SK-N-SH (cell line): ENCODE results near the gene SAMD4B.

Source experiments
- CHD2 ChIP-seq: fragments of 150-350 bp; IDR thresholded peaks from 2 replicates; pipeline ENCODE4 v1.6.1; 2018; ENCODE audit warnings: low read length; ENCODE audit not compliant: partially characterized antibody
- EZH2phosphoT487 ChIP-seq: fragments of 200-600 bp; sonication (generic); IDR thresholded peaks from 2 replicates; pipeline ENCODE4 v1.6.1; 2017; ENCODE audit warnings: low read depth, mixed run types, mild to moderate bottlenecking, antibody characterized with exemption, moderate library complexity, borderline replicate concordance
- FOSL2 ChIP-seq: IDR thresholded peaks from 2 replicates; pipeline ENCODE4 v1.4.0; 2012; ENCODE audit warnings: low read depth, mild to moderate bottlenecking, moderate library complexity, borderline replicate concordance
- FOXM1 ChIP-seq: IDR thresholded peaks from 2 replicates; pipeline ENCODE4 v1.4.0; 2012; ENCODE audit warnings: low read depth, mild to moderate bottlenecking
- GATA2 ChIP-seq: sonication (generic); formaldehyde crosslinking; IDR thresholded peaks from 2 replicates; pipeline ENCODE4 v1.5.0; 2020; ENCODE audit warnings: mild to moderate bottlenecking, missing genetic modification reagents
- PBX3 ChIP-seq: IDR thresholded peaks from 2 replicates; pipeline ENCODE4; 2012
- POLR2AphosphoS5 ChIP-seq: IDR thresholded peaks from 2 replicates; pipeline ENCODE4 v1.6.1; 2012; ENCODE audit warnings: low read depth, low read length
- REST ChIP-seq: IDR thresholded peaks from 2 replicates; pipeline ENCODE4 v1.6.1; 2012; ENCODE audit warnings: mild to moderate bottlenecking, low read depth, low read length, moderate library complexity
- RFX5 ChIP-seq: IDR thresholded peaks from 2 replicates; pipeline ENCODE4 v1.6.1; 2012; ENCODE audit warnings: mild to moderate bottlenecking, improper control_type of control experiment, low read length
- SIN3A ChIP-seq: IDR thresholded peaks from 2 replicates; pipeline ENCODE4 v1.6.1; 2012; ENCODE audit warnings: low read depth, mild to moderate bottlenecking, low read length, moderate library complexity, borderline replicate concordance
- YY1 ChIP-seq: IDR thresholded peaks from 2 replicates; pipeline ENCODE4 v1.4.0; 2012; ENCODE audit warnings: low read depth, mild to moderate bottlenecking
- TF ChIP-seq, protein P1 (sequence below): fragments of 200-600 bp; sonication (generic); IDR thresholded peaks from 2 replicates; pipeline ENCODE4 v1.6.1; 2017; ENCODE audit warnings: antibody characterized with exemption, mild to moderate bottlenecking, moderate library complexity
- TF ChIP-seq, protein P2 (sequence below): IDR thresholded peaks from 2 replicates; pipeline ENCODE4 v1.4.0; 2012; ENCODE audit warnings: low read depth

GRCh38 chr19:39363901-39364457 is 21.8 kb downstream of the SAMD4B start:
- TF ChIP-seq REST: no peak
- TF ChIP-seq, protein P1, sequence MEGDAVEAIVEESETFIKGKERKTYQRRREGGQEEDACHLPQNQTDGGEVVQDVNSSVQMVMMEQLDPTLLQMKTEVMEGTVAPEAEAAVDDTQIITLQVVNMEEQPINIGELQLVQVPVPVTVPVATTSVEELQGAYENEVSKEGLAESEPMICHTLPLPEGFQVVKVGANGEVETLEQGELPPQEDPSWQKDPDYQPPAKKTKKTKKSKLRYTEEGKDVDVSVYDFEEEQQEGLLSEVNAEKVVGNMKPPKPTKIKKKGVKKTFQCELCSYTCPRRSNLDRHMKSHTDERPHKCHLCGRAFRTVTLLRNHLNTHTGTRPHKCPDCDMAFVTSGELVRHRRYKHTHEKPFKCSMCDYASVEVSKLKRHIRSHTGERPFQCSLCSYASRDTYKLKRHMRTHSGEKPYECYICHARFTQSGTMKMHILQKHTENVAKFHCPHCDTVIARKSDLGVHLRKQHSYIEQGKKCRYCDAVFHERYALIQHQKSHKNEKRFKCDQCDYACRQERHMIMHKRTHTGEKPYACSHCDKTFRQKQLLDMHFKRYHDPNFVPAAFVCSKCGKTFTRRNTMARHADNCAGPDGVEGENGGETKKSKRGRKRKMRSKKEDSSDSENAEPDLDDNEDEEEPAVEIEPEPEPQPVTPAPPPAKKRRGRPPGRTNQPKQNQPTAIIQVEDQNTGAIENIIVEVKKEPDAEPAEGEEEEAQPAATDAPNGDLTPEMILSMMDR: no peak
- no peak for TF ChIP-seq CHD2
- TF ChIP-seq GATA2 (CRISPR knock-in tag): no peak
- TF ChIP-seq PBX3: no peak
- TF ChIP-seq EZH2phosphoT487: no peak
- TF ChIP-seq FOXM1: no peak
- TF ChIP-seq RFX5: no peak
- TF ChIP-seq, protein P2, sequence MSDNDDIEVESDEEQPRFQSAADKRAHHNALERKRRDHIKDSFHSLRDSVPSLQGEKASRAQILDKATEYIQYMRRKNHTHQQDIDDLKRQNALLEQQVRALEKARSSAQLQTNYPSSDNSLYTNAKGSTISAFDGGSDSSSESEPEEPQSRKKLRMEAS: no peak
- no peak for TF ChIP-seq YY1
- TF ChIP-seq SIN3A: no peak
- TF ChIP-seq FOSL2: no peak
- TF ChIP-seq POLR2AphosphoS5: no peak
